ENCODE data around the gene ACP2.
"Not testable (repeated sequence)": the region's sequence is repeated elsewhere in the genome, so short reads cannot be mapped to it uniquely, and the experiment has no call there.

Gene ACP2

DNA sequence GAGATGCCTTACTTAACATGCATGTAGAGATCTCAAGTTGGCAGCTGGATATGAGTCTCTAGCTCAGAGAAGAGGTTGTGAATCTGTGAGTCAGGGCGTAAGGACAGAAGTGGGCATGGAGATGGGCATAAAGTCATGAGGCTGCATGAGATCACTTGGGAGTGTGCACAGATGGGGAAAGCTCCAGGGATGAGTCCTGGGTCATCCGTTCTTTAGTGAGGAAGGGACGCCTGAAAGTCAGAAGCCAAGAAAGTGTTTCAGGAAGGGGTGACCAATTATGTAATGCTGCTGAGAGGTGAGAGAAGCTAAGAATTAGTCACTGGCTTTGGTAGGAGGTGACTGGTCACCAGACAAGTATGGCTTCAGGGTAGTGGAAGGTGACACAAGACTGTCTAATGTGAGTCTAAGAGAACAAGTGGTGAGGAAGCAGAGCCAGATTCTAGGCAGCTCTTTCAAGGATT is 6.7 kb downstream of the ACP2 start:
- no peak for DNase-seq

DNA sequence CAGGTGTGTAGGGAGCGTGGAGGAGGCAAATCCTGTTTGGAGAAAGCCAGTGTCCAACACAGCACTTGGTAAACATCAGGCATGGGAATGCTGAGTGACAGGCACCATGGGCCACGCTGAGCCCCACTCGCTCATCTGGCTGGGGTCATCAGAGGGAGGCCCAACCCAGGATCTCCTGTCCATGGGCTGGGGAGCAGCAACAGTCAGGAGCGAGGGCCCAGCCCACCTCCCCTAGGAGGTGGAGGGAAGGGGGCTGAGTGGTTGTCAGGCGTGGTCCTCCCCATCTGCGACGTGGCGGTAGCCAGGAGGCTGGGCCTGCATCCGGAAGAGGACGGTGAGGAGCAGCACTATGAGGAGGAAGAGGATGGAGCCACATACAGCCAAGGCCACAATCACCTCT is 8.8 kb downstream of the ACP2 start:
- no peak for DNase-seq

DNA sequence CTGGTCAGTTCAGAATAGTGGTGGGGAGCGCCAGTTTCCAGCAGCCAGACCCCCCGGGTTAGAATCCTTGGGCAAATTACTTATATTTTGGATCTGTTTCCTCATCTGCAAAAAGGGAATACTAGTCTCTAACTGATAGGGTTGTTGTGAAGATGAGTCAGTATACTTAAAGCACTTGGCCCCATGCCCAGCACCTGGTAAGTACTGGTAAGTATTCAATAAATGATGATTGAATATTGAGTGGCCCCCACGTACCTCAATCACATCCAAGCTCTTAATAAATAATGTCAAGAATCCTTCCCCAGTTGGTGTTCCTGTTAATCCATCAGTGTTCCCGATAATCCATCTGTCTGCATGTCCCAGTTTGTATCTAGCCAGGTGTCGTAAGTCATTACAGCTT is 12.1 kb downstream of the ACP2 start:
- DNase-seq = peak; percentile 39

DNA sequence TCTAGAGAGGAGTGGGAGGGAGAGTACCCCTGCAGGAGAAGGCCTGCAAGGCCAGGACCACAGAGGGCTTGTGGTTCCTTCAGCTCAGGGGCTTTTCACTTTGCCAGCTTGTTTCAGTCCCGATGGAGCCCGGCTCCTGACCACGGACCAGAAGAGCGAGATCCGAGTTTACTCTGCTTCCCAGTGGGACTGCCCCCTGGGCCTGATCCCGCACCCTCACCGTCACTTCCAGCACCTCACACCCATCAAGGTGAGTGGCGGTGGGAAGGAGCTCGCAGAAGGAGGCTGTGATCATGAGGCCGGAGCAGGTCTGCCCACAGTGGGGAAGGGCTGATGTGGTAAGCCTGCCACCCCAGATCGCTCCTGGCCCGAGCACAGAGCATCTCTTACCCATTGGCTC is 13.5 kb downstream of the ACP2 start:
- no peak for DNase-seq

DNA sequence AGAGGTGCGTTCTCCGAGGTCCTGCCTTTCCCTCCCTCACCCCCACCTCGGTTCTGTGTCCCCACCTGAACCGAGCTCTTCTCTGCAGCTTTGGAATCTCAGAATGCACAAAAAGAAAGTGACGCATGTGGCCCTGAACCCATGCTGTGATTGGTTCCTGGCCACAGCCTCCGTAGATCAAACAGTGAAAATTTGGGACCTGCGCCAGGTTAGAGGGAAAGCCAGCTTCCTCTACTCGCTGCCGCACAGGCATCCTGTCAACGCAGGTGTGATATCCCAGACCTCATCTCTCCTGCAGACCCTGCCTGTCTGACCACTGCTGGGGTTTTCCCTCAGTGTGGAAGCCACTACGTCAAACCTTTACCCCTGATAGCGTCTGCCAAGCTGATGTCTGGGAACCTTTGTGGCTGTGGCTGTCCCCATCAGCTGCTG is 13.9 kb downstream of the ACP2 start:
- peak; percentile 78 for DNase-seq

DNA sequence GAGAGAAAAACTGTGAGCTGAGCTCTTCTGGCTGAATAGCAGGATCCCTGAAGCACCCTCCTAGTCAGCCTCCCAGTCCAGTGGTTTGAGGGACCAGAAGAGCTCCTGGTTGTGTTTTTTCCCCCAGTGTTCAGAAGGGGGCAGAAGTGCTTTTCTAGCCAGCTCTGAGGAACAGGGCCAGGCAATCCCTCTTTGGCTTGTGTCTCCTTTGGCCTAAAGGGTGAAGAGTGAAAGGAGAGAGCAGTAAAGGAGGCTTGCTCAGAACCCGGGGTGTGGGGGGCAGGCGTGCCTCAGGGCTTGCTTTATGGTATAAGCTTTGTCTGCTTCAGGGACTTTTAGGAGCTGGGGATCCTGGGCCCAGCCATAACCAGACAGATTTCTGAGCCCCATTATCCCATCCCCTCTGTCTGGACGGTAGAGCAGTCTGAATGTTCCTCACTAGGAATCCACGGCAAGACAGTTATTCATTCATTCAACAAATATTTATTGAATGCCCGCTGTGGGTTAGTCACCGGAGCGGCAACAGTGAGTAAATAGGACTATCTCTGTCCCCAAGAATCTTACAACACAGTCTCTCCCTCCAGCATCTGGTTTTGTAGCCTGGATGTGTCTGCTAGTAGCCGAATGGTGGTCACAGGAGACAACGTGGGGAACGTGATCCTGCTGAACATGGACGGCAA is 14.5 kb downstream of the ACP2 start:
- peak; percentile 39 for DNase-seq

DNA sequence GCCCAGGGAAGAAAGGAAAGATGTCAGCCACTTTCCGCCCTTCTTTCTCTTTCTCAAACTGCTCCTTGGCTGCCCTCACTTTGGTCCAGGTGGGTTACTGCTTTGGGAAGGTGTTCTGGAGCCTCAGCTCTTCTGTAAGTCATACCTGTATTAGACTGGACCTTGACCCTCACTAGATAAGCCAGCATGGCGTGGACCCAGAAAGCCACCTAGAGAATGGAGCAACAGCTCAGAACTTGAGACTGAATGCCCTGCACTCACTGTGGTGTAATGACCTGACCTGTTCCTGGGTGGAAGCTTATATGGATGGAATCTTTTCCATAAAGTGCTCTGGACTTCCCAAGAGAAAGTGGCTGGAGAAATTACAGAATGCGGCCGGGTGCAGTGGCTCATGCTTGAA is 15.6 kb downstream of the ACP2 start:
- no peak for DNase-seq

DNA sequence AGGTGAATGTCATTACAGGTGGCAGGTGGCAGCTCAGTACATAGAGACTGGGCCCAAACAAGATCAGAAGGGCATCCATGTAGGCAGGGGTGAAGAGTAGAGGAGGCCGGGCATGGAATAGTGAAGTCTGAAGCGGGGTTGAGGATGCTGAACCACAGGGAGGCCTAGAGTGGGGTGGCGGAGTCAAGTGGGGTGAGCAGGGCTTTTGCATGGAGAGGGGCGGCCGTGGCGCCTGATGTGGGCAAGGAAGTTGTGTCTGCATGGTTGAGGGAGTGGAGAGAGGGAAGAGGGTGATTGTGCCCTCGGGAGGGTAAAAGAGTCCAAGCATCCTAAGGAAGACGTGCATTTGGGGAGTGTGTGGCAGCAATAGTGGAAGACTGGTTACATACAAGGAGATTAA is 19.5 kb downstream of the ACP2 start:
- DNase-seq = no peak

DNA sequence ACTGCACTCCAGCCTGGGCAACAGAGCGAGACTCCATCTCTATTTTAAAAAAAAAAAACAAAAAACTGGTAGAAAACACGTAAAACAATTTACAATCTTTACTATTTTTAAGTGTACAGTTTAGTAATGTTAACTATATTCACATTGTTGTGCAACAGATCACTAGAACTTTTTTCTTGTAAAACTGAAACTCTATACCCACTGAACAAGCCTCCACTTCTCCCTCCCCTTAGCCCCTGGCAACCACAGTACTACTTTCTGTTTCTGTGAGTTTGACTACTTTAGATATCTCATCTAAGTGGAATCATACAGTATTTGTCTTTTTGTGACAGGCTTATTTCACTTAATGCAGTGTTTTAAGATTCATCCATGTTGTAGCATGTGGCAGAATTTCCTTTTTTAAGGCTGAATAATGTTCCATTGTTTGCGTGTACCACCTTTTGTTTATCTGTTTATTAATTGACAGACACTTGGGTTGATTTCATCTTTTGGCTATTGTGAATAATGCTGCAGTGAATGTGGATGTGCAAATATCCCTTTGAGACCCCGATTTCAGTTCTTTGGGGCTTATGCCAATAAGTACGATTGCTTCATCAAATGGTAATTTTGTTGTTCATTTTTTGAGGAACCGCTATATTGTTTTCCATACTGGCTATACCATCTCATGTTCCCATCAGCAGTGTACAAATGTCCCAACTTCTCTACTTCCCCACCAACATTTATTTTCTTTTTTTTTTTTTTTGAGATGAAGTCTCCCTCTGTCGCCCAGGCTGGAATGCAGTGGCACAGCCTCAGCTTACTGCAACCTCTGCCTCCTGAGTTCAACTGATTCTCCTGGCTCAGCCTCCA is 22.8 kb downstream of the ACP2 start:
- no peak for DNase-seq

DNA sequence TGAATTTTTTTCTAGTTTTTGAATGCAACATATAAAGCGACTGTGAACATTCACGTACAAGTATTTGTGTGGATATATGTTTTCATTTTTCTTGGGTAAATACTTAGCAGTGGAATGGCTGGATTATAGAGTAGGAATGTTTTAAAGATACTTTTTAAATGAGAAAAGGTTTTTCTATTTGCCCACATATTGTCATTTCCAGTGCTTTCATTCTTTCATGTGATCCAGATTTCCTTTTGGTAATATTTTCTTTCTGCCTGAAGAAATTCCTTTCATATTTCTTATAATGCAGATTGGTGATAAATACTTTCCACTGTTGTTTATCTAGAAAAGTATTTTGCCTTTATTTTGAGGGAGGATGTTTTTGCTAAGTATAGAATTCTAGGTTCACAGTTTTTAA is 25.9 kb downstream of the ACP2 start:
- no peak for DNase-seq

DNA sequence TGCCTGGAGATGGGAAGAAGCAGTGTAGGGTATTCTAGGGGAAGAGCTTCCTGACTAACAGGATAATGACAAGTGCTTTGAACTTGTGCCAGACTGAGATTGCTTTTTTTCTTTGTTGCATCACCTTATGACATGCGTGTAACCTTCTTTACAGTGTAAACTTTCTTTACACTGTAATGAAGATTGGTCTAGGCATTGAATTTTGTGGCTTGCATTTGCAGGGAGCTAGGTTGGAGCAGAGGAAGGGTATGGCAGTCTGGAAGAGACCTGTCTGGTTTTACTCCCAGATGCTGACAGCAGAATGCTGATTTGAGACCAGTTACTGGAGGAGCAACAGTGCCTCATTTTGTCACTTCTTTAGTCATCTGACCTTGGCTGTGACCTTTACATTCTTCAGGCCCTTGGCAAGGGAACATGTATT is 28.2 kb downstream of the ACP2 start:
- no peak for DNase-seq

DNA sequence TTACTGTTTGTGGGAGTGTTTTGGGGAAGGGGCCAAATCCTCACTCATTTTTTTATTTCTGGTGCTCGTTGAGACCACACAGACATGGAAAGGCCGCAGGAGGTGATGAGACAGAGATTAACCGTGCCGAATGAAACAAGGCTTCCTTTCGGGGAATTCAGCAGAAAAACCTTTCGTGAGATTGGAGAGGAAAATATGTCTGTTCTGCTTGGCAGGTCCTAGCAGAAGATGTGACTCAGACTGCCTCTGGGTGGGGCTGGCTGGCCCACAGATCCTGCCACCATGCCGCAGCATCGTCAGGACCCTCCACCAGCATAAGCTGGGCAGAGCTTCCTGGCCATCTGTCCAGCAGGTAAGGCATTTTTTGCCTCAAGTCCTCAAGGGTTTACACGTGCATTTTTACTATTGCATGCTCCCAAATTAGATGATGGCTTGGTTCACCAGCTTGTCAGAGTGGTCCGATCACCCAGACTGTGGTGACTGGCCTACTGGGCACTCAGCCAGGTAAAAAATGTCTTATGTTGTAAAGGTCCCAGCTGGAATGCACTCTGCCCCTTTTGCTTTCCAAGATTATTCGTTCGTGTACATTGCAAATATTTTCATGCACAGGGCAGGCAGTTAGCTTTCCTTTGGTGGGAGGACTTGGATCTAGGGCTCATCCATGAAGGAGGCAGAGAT is 32.4 kb downstream of the ACP2 start:
- no peak for DNase-seq

DNA sequence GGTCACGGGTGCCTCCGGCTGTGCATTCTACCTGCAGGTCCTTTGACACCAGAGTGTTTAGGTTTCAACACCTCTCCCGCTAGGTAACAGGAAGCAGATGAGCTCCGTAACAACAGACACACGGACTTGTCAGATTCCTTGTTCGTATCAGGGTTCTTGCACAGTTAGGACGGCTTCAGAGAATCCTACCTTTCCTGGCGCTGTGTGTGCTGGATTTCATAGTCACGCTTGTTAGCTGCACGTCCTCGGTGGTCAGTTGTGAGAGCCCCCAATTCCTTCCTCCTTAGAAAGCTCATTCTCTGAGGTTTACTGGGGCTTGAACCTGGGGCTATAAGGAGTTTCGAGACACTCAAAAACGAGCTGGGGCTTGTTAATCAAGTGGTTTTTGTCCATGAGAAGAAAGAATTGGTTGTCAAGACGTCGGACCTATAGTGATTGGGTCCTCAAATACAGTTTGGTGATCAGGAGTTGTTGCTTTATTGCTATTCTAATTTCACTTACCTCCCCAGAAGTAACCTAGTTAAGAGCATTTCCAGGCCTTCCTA is 33.2 kb downstream of the ACP2 start:
- DNase-seq = peak; percentile 44

DNA sequence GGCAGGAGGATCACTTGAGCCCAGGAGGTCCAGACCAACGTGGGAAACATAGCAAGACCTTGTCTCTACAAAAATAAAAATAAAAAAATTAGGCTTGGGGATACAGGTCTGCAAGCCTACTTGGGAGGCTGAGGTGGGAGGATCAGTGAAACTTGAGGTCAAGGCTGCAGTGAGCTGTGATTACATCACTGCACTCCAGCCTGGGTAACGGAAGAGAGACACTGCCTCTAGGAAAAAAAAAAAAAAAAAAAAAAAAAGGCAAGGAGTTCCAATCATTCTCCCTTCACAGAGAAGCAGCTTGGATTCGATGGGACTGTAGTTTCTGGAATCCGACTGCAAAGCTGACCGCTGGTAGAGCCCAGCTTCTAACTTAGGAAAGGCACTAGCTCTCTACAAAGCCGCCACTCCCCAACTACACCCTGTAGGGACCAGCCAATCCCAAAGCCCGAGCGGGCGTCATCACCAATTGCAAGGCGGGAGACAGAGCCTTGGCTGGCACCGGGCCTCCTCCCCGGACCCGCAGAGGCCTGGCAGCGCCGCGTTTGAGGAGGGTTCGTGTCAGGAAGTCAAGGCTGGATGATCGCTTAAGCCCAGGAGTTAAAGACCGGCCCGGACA is 34.6 kb downstream of the ACP2 start:
- DNase-seq = peak; percentile 84

DNA sequence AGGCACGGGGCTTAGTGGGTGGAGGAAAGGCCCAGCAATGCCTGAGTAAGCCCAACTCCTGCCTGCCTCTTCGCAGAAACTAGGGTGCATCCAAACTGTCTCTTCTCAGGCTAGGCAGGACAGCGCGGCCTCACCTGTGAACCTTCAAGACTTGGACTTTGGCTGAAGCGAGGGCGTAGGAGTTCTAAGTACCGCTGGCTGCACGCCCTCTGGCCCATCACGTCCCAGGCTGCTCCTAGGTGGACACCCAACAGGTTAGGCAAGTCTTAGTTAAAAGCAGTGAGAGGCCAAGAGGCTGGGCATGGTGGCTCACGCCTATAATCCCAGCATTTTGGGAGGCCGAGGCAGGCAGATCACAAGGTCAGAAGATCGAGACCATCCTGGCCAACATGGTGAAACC is 35.7 kb downstream of the ACP2 start:
- no peak for DNase-seq

DNA sequence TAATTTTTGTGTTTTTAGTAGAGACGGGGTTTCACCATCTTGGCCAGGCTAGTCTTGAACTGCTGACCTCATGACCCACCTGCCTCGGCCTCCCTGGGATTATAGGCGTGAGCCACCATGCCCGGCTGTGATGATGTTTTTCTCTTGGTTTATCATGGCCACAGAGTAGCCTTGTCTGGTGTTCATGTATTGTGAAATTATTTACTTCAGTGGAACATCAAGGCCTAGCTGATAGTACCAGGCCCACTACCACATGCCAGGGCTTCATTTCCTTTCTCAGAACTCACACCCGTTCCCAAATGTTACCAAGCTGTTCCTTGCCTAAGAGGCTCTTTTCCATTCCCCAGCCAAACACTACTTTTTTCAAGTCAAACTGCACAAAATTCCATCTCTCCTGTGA is 40.0 kb downstream of the ACP2 start:
- no peak for DNase-seq

DNA sequence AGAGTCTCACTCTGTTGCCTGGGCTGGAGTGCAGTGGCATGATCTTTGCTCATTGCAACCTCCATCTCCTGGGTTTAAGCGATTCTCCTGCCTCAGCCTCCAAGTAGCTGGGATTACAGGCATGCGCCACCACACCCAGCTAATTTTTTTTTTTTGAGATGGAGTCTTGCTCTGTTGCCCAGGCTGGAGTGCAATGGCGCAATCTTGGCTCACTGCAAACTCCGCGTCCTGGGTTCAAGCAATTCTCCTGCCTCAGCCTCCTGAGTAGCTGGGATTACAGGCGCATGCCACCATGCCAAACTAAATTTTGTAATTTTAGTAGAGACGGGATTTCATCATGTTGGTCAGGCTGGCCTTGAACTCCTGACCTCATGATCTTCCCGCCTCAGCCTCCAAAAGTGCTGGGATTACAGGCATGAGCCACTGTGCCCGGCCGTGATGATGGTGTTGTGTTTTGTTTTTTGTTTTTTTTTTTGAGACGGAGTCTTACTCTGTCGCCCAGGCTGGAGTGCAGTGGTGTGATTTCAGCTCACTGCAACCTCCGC is 40.5 kb downstream of the ACP2 start:
- DNase-seq = not testable (repeated sequence)

DNA sequence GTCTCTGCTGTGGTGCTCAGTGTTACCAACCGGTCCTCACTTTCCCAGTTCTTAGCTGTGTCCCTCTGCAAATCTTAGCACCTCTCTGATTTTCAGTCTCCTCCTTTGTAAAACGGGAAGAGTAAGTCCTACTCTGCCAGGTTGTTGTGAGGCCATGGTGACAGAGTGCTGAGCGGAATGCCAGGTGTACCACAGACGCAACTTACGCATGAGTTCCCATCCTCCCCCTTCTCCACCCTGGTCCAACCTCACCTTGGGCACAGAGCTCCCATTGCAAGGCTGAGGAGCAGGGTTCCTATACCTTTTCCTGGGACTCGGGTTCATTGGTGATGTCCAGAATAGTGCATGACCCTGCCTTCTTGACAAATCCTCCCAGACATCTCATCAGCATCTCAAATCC is 41.2 kb downstream of the ACP2 start:
- DNase-seq = no peak

DNA sequence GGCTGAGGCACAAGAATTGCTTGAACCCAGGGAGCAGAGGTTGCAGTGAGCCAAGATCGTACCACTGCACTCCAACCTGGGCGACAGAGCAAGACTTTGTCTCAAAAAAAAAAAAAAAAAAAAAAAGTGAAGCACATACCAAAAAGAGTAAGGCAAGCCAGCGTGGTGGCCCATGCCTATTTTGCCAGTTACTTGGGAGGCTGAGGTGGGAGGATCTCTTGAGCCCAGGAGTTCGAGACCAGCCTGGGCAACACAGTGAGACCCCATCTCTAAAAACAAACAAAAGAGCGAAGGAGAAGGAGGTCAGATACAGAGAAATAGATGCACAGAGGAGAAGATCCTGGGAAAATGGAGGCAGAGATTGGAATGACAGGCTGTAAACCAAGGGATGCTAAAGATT is 42.0 kb downstream of the ACP2 start:
- DNase-seq = not testable (repeated sequence)

DNA sequence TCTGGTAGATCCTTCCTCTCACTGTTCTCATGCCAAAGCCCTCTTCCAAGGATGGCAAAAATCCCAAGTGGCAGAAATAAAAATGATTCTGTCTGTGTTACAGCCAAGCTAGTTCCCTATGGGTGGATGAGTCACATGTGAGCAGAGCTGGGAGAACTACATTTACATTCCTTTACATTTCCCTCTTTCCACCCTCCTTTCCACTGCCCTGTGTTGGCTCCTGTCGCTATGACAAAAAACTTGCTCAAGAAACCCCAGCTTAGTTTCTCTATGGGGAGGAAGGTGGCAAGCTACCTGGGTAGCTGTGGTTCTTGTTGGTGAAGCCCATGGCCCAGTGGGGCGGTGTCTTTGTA is 44.0 kb downstream of the ACP2 start:
- no peak for DNase-seq

DNA sequence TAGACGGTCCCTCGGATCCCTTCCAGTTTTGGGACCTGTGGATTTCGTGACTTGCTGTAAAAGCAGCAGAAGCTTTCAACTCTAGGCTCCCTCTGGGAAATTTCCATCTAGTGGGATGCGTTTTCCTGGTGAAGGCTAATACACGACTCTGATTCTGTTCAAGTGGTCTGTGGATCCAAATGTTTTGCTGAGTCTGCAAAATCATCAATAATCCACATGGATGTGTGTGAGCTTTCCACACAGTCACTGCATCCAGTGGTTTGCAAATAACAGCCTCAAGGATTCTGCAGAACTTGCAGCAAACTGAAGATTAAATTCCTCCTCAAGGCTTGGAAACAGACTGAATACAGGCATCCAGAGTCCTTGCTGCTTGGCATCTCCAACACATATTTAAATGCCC is 46.0 kb downstream of the ACP2 start:
- no peak for DNase-seq

DNA sequence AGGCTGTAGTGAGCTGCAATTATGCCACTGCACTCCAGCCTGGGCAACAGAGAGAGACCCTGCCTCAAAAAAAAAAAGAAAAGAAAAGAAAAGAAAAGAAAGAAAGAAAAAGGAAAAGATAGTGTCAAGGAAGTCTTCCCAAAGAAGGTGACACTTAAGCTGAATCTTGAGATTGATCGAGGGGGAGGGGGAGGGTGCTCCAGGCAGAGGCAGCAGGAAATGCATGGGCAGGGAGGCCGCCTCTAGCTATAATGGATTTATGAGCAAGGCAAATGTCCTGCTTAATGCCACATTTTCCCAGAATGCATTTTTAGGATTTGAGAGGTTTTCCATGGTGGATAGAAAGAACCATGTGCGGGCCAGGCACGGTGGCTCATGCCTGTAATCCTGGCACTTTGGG is 47.6 kb downstream of the ACP2 start:
- no peak for DNase-seq

DNA sequence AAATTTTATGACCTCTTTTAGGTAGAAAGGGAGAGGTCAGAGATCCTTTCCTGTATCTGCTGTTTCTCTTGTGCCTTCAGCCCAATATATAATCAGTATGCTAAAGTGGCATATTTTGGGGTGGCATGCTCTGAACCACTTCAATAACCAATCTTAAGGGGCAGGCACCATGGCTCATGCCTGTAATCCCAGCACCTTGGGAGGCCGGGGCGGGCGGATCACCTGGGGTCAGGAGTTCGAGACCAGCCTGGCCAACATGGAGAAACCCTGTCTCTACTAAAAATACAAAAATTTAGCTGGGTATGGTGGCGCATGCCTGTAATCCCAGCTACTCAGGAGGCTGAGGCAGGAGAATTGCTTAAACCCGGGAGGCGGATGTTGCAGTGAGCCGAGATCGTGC is 50.5 kb downstream of the ACP2 start:
- not testable (repeated sequence) for DNase-seq

Data from SHP77 treated with DMSO at 0.1 percent for 48 hours (cell line).